GM12865 (cell line): ENCODE data around the gene ABR.

Experiments used
- DNase-seq: peaks from one replicate; pipeline ENCODE4 v3.0.0; 2010; ENCODE audit warnings: low read depth
- H3K4me3 ChIP-seq: 2 replicates; pipeline ENCODE4 v1.5.1; 2011; ENCODE audit warnings: mild to moderate bottlenecking, low read depth, low read length, control low read depth
- CTCF ChIP-seq: IDR thresholded peaks from 2 replicates; pipeline ENCODE4 v1.5.1; 2011; ENCODE audit warnings: low read length, control low read depth, low read depth, inconsistent platforms; ENCODE audit not compliant: insufficient read depth; ENCODE audit errors: missing control alignments

The ABR gene

GRCh38 chr17:1165836-1166235, 13.9 kb downstream of the ABR start:
- TF ChIP-seq CTCF = no peak
- DNase-seq = no peak
- no peak overlapping the region for H3K4me3 ChIP-seq

GRCh38 chr17:1164935-1165556, 14.7 kb downstream of the ABR start:
- no peak for TF ChIP-seq CTCF
- no peak for DNase-seq

GRCh38 chr17:1162116-1162855, 17.5 kb downstream of the ABR start:
- no peak for DNase-seq
- no peak overlapping the region for H3K4me3 ChIP-seq
- no peak for TF ChIP-seq CTCF

More at GRCh38 chr17:1164935-1165556, 14.7 kb downstream of the ABR start:
- no peak overlapping the region for H3K4me3 ChIP-seq

GRCh38 chr17:1160591-1161390, 19.0 kb downstream of the ABR start:
- H3K4me3 ChIP-seq = no peak overlapping the region
- TF ChIP-seq CTCF = no peak
- DNase-seq = no peak

- DNase-seq = no peak
- H3K4me3 ChIP-seq = no peak overlapping the region
- TF ChIP-seq CTCF = no peak
Measured at GRCh38 chr17:1159431-1160180, 20.2 kb downstream of the ABR start.

GRCh38 chr17:1158879-1159278, 20.9 kb downstream of the ABR start:
- no peak for TF ChIP-seq CTCF
- no peak for DNase-seq
- H3K4me3 ChIP-seq = no peak overlapping the region
